NCI-H345 (cell line): Measurements from ENCODE around the gene COL4A2.
A peak's percentile ranks its signal among the peaks of the same experiment; 100 is the strongest.

Experiments
- DNase-seq: peaks from one replicate; lab custom pipeline; 2025; lab: John Stamatoyannopoulos, UW

COL4A2 gene

GRCh38 chr13:110419381-110419791 is 112.3 kb downstream of the COL4A2 start:
- no peak for DNase-seq

- DNase-seq, result no peak
These were observed 112.9 kb downstream of the COL4A2 start for GRCh38 chr13:110419946-110420345.

GRCh38 chr13:110420626-110421025 is 113.5 kb downstream of the COL4A2 start:
- DNase-seq, result no peak

GRCh38 chr13:110421061-110421460 is 114.0 kb downstream of the COL4A2 start:
- no peak for DNase-seq

- no peak for DNase-seq
These were observed 114.8 kb downstream of the COL4A2 start for GRCh38 chr13:110421696-110422385.

GRCh38 chr13:110422913-110423688 is 116.0 kb downstream of the COL4A2 start:
- no peak for DNase-seq

- DNase-seq, result no peak
These were observed 116.7 kb downstream of the COL4A2 start for GRCh38 chr13:110423689-110424302.

- DNase-seq, result peak; percentile 16
These were observed 117.7 kb downstream of the COL4A2 start for GRCh38 chr13:110424569-110425443.

- no peak for DNase-seq
These were observed 118.3 kb downstream of the COL4A2 start for GRCh38 chr13:110425444-110425780.

GRCh38 chr13:110426735-110427134 is 119.7 kb downstream of the COL4A2 start:
- peak; percentile 38 for DNase-seq

- DNase-seq, result no peak
These were observed 121.2 kb downstream of the COL4A2 start for GRCh38 chr13:110428313-110428712.

GRCh38 chr13:110430391-110431336 is 123.6 kb downstream of the COL4A2 start:
- no peak for DNase-seq

GRCh38 chr13:110431425-110432294 is 124.6 kb downstream of the COL4A2 start:
- no peak for DNase-seq

- no peak for DNase-seq
These were observed 125.4 kb downstream of the COL4A2 start for GRCh38 chr13:110432522-110432921.

- DNase-seq, result no peak
These were observed 125.9 kb downstream of the COL4A2 start for GRCh38 chr13:110433014-110433413.

GRCh38 chr13:110434629-110435028 is 127.5 kb downstream of the COL4A2 start:
- no peak for DNase-seq

- DNase-seq, result no peak
These were observed 128.2 kb downstream of the COL4A2 start for GRCh38 chr13:110435331-110435730.

- no peak for DNase-seq
These were observed 129.2 kb downstream of the COL4A2 start for GRCh38 chr13:110436276-110436675.

- no peak for DNase-seq
These were observed 129.8 kb downstream of the COL4A2 start for GRCh38 chr13:110436786-110437370.

GRCh38 chr13:110438211-110438610 is 131.1 kb downstream of the COL4A2 start:
- no peak for DNase-seq
